HCT116 (cell line): ENCODE results near the gene MID1. TPM values are rescaled to one million over a fixed set of nuclear protein-coding genes. Genes with fewer than 3 reads are reported as not detected.

Source experiments
- ATAC-seq: fragments of 200-7000 bp; cut with Tn5 transposase; 2 replicates; pipeline ENCODE4 v1.9.1; 2020; ENCODE audit warnings: mild to moderate bottlenecking, moderate library complexity
- BruUV-seq: library from RNA; stranded (reverse); fragments of 400-500 nt; replicated peaks from 2 replicates; lab custom pipeline; 2021; lab: Mats Ljungman, UMichigan
- CTCF ChIA-PET: fragments of 300-600 bp; sonication (Branson Sonifier 250); formaldehyde crosslinking; loops from one replicate; lab custom pipeline; 2021; ENCODE audit warnings: antibody characterized with exemption; lab: Charles Lee
- POLR2A ChIA-PET: fragments of 300-600, 350-600 bp; sonication (Branson Sonifier 250); formaldehyde crosslinking; loops from one replicate; lab custom pipeline; 2021; ENCODE audit warnings: antibody characterized with exemption; lab: Charles Lee
- RAD21 ChIA-PET, 2 experiments: fragments of 300-600 bp; sonication (Branson Sonifier 250); formaldehyde crosslinking; loops; one replicate each; lab custom pipeline; 2023; ENCODE audit warnings: low total read pairs in 2 of 2; ENCODE audit not compliant: uncharacterized antibody in 2 of 2, unreplicated experiment in 2 of 2, low non-redundant PET in 1 of 2; lab: Charles Lee
- DNase-seq: peaks from one replicate; pipeline ENCODE4 v3.0.0-alpha.2; 2010; ENCODE audit warnings: low read depth, low spot score
- H2AFZ ChIP-seq: fragments of 200-600 bp; shearing (Covaris generic), sonication (generic); 2 replicates; pipeline ENCODE4 v1.6.1; 2017; ENCODE audit warnings: low read depth, mixed run types, mixed read lengths, antibody characterized with exemption, low read length; ENCODE audit not compliant: poor library complexity, severe bottlenecking
- H3K27ac ChIP-seq: 2 replicates; pipeline ENCODE4 v1.5.1; 2012; ENCODE audit warnings: low read depth, low read length
- H3K27me3 ChIP-seq: fragments of 200-600 bp; sonication (generic); 2 replicates; pipeline ENCODE4 v1.6.1; 2016; ENCODE audit warnings: mixed run types, low read length, mixed read lengths; ENCODE audit not compliant: insufficient read depth
- H3K36me3 ChIP-seq, 2 experiments: fragments of 200-500 bp in 1 of 2; fragments of 200-600 bp in 1 of 2; sonication (Bioruptor generic) in 1 of 2; sonication (generic) in 1 of 2; 2 replicates each; pipeline versions ENCODE4 v1.5.1 to v1.6.1; 2014 to 2016; ENCODE audit warnings: low read length in 2 of 2, inconsistent platforms in 1 of 2, mixed read lengths in 1 of 2, mixed run types in 1 of 2; ENCODE audit not compliant: insufficient read depth in 2 of 2, control insufficient read depth in 1 of 2
- H3K4me1 ChIP-seq, 2 experiments: fragments of 200-600 bp in 1 of 2; sonication (generic) in 1 of 2; 2 replicates each; pipeline versions ENCODE4 v1.5.1 to v1.6.1; 2012 to 2017; ENCODE audit warnings: low read length in 2 of 2, inconsistent platforms in 1 of 2, mild to moderate bottlenecking in 1 of 2, mixed read lengths in 1 of 2, mixed run types in 1 of 2, moderate library complexity in 1 of 2; ENCODE audit not compliant: insufficient read depth in 2 of 2, control insufficient read depth in 1 of 2
- H3K4me2 ChIP-seq: fragments of 200-600 bp; sonication (generic); 2 replicates; pipeline ENCODE4 v1.6.1; 2017; ENCODE audit warnings: mixed run types, low read length, mixed read lengths
- H3K4me3 ChIP-seq, 2 experiments: fragments of 200-600 bp in 1 of 2; sonication (generic) in 1 of 2; replicated peaks in 1 of 2; 2 replicates each; pipeline ENCODE4 v1.5.1; 2011 to 2016; ENCODE audit warnings: low read length in 2 of 2, control low read depth in 1 of 2, low read depth in 1 of 2, mild to moderate bottlenecking in 1 of 2, mixed read lengths in 1 of 2, mixed run types in 1 of 2
- H3K79me2 ChIP-seq: fragments of 200-600 bp; sonication (generic); 2 replicates; pipeline ENCODE4 v1.6.1; 2017; ENCODE audit warnings: mild to moderate bottlenecking, mixed run types, low read length, moderate library complexity, mixed read lengths; ENCODE audit not compliant: insufficient read depth
- H3K9ac ChIP-seq: fragments of 200-600 bp; sonication (generic); 2 replicates; pipeline ENCODE4 v1.6.1; 2016; ENCODE audit warnings: low read length, mixed read lengths
- H3K9me2 ChIP-seq: fragments of 200-600 bp; sonication (generic), shearing (Covaris generic); 2 replicates; pipeline ENCODE4 v1.6.1; 2017; ENCODE audit warnings: mixed run types, mild to moderate bottlenecking, moderate library complexity; ENCODE audit not compliant: insufficient read depth
- H3K9me3 ChIP-seq, 2 experiments: fragments of 200-500 bp in 1 of 2; fragments of 200-600 bp in 1 of 2; sonication (Bioruptor generic) in 1 of 2; sonication (generic) in 1 of 2; 2 replicates each; pipeline ENCODE4 v1.6.1; 2014 to 2017; ENCODE audit warnings: low read length in 2 of 2, mixed read lengths in 2 of 2, inconsistent platforms in 1 of 2, low read depth in 1 of 2, mild to moderate bottlenecking in 1 of 2, mixed run types in 1 of 2, moderate library complexity in 1 of 2; ENCODE audit not compliant: control insufficient read depth in 1 of 2, insufficient read depth in 1 of 2
- H4K20me1 ChIP-seq: fragments of 200-600 bp; sonication (generic), shearing (Covaris generic); 2 replicates; pipeline ENCODE4 v1.6.1; 2017; ENCODE audit warnings: mixed run types, mild to moderate bottlenecking, moderate library complexity; ENCODE audit not compliant: insufficient read depth
- CEBPB ChIP-seq: IDR thresholded peaks from 2 replicates; pipeline ENCODE4 v1.6.1; 2012; ENCODE audit warnings: low read depth
- CTCF ChIP-seq, 3 experiments: fragments of 200-600 bp in 1 of 3; sonication (generic) in 1 of 3; IDR thresholded peaks in 2 of 3; conservative IDR thresholded peaks in 1 of 3; 2 replicates each; pipeline ENCODE4 v1.5.1; 2012 to 2017; ENCODE audit warnings: low read depth in 2 of 3, low read length in 2 of 3, antibody characterized with exemption in 1 of 3, borderline replicate concordance in 1 of 3, control low read depth in 1 of 3, mild to moderate bottlenecking in 1 of 3, mixed read lengths in 1 of 3, mixed run types in 1 of 3, moderate library complexity in 1 of 3; ENCODE audit not compliant: insufficient read depth in 1 of 3
- EGR1 ChIP-seq: IDR thresholded peaks from 2 replicates; pipeline ENCODE4 v1.6.1; 2012; ENCODE audit warnings: low read depth
- ELF1 ChIP-seq: IDR thresholded peaks from 2 replicates; pipeline ENCODE4 v1.6.1; 2012; ENCODE audit warnings: low read depth, borderline replicate concordance
- EZH2 ChIP-seq: fragments of 200-600 bp; sonication (generic); IDR thresholded peaks from 2 replicates; pipeline ENCODE4 v1.6.1; 2017; ENCODE audit warnings: antibody characterized with exemption, mixed run types
- EZH2phosphoT487 ChIP-seq: fragments of 200-600 bp; IDR thresholded peaks from 2 replicates; pipeline ENCODE4 v1.6.1; 2018; ENCODE audit warnings: antibody characterized with exemption, borderline replicate concordance
- FOSL1 ChIP-seq: IDR thresholded peaks from 2 replicates; pipeline ENCODE4 v1.6.1; 2012; ENCODE audit warnings: low read depth
- POLR2AphosphoS5 ChIP-seq: IDR thresholded peaks from 2 replicates; pipeline ENCODE4 v1.6.1; 2011; ENCODE audit warnings: mild to moderate bottlenecking, low read depth, low read length, moderate library complexity
- RAD21 ChIP-seq: IDR thresholded peaks from 2 replicates; pipeline ENCODE4 v1.6.1; 2012; ENCODE audit warnings: low read depth, mild to moderate bottlenecking
- REST ChIP-seq: IDR thresholded peaks from 2 replicates; pipeline ENCODE4 v1.6.1; 2012; ENCODE audit warnings: low read depth
- SP1 ChIP-seq: IDR thresholded peaks from 2 replicates; pipeline ENCODE4 v1.6.1; 2012; ENCODE audit warnings: low read depth
- SRF ChIP-seq: IDR thresholded peaks from 2 replicates; pipeline ENCODE4 v1.6.1; 2012; ENCODE audit warnings: low read depth
- TCF7L2 ChIP-seq: IDR thresholded peaks from 2 replicates; pipeline ENCODE4 v1.7.0; 2011; ENCODE audit warnings: borderline replicate concordance, inconsistent platforms; ENCODE audit not compliant: insufficient read depth, insufficient read length; ENCODE audit errors: extremely low read depth
- YY1 ChIP-seq: IDR thresholded peaks from 2 replicates; pipeline ENCODE4 v1.6.1; 2011; ENCODE audit warnings: low read length, low read depth, moderate library complexity, mild to moderate bottlenecking; ENCODE audit not compliant: insufficient replicate concordance; ENCODE audit errors: extremely low read depth
- ZFX ChIP-seq: fragments of 450-650 bp; IDR thresholded peaks from 2 replicates; pipeline ENCODE4 v1.6.1; 2017
- ZNF274 ChIP-seq: fragments of 200-500 bp; sonication (Bioruptor generic); IDR thresholded peaks from 2 replicates; pipeline ENCODE4 v1.6.1; 2014; ENCODE audit warnings: mild to moderate bottlenecking, low read depth, low read length, inconsistent platforms
- intact Hi-C: fragments of 100-400 bp; cut with micrococcal nuclease; formaldehyde crosslinking; loops from 2 replicates; pipeline ENCODE4 v1.10.0; 2022
- total RNA-seq: library from RNA; stranded (reverse); gene quantifications from one replicate; pipeline ENCODE4 v1.2.1, GENCODE V29; 2021; ENCODE audit not compliant: unreplicated experiment

Gene MID1
- total RNA-seq, 1 experiment from 2014 or later = 48.8 TPM

GRCh38 chrX:10415306-10416001 lies 204.9 kb downstream of the MID1 start:
- no peaks in the 10 kb centered on the region for H4K20me1 ChIP-seq
- no peaks in the 10 kb centered on the region for H3K27me3 ChIP-seq
- DNase-seq (no peak), ATAC-seq (no peak)
- RAD21 ChIA-PET = no interaction called here
- H3K36me3 ChIP-seq = no peaks in the 10 kb centered on the region
- no peak overlapping the region for H3K27ac ChIP-seq
- H3K9me2 ChIP-seq = no peaks in the 10 kb centered on the region
- CTCF ChIA-PET = no interaction called here
- BruUV-seq = no TSS peak
- H3K4me1 ChIP-seq = peaks cover 2 to 10% of the 10 kb centered on the region in 2 experiments; a peak in 1 of 4 replicates
- POLR2A ChIA-PET = no interaction called here
- no peak overlapping the region for H3K9ac ChIP-seq
- intact Hi-C loops = no loop called here
- H3K4me3 ChIP-seq = no peak overlapping the region
- H3K79me2 ChIP-seq = no peaks in the 10 kb centered on the region
- peak overlapping the region; percentile 26 for H2AFZ ChIP-seq
- H3K4me2 ChIP-seq = peak overlapping the region; percentile 5; the same call in 1 of the 2 replicates
- TF ChIP-seq YY1 = no peak
- no peak for TF ChIP-seq CEBPB
- TF ChIP-seq ZFX = no peak
- TF ChIP-seq EZH2 = no peak
- no peak for TF ChIP-seq CTCF (IDR thresholded peaks at IDR 0.05 in 2 of 3, conservative IDR thresholded peaks at IDR 0.05 in 1 of 3; ENCODE audit: borderline replicate concordance in 1 of 3, insufficient read depth in 1 of 3, low read depth in 2 of 3, low read length in 2 of 3)
- TF ChIP-seq FOSL1 = no peak
- TF ChIP-seq EGR1 = no peak
- no peak for TF ChIP-seq EZH2phosphoT487
- no peak for TF ChIP-seq ZNF274
- TF ChIP-seq RAD21 = no peak
- TF ChIP-seq REST = no peak
- no peak for TF ChIP-seq SRF
- TF ChIP-seq TCF7L2 = no peak
- TF ChIP-seq ELF1 = no peak
- no peak for TF ChIP-seq POLR2AphosphoS5
- TF ChIP-seq SP1 = no peak
- H3K9me3 ChIP-seq = no peaks in the 10 kb centered on the region
